GM19023 (cell line): Measurements from ENCODE around the gene NOTCH2.
"Not testable (repeated sequence)": the region's sequence is repeated elsewhere in the genome, so short reads cannot be mapped to it uniquely, and the experiment has no call there.

Experiments
- ATAC-seq: cut with Tn5 transposase; IDR thresholded peaks from one replicate; pipeline ENCODE4 v1.9.1; 2021; ENCODE audit warnings: mild to moderate bottlenecking, moderate library complexity; ENCODE audit not compliant: unreplicated experiment

The NOTCH2 gene

GRCh38 chr1:120069067-120069919 is at the start of gene NOTCH2:
NOTCH2 (minus strand) TSS chr1:120069662; CDS start chr1:120069406, 256 bp downstream.
- not testable (repeated sequence) for ATAC-seq

- peak; percentile 71 for ATAC-seq
Measured at GRCh38 chr1:120117371-120118177, 48.1 kb upstream of the NOTCH2 start.

GRCh38 chr1:120116094-120116493 is 46.6 kb upstream of the NOTCH2 start:
- ATAC-seq, result not testable (repeated sequence)

- not testable (repeated sequence) for ATAC-seq
Measured at GRCh38 chr1:120113134-120113533, 43.7 kb upstream of the NOTCH2 start.

- ATAC-seq, result not testable (repeated sequence)
Measured at GRCh38 chr1:120112212-120112611, 42.8 kb upstream of the NOTCH2 start.

- ATAC-seq, result not testable (repeated sequence)
Measured at GRCh38 chr1:120111771-120112170, 42.3 kb upstream of the NOTCH2 start.

- not testable (repeated sequence) for ATAC-seq
Measured at GRCh38 chr1:120111008-120111407, 41.5 kb upstream of the NOTCH2 start.

GRCh38 chr1:120109656-120110055 is 40.2 kb upstream of the NOTCH2 start:
- not testable (repeated sequence) for ATAC-seq

- not testable (repeated sequence) for ATAC-seq
Measured at GRCh38 chr1:120109180-120109579, 39.7 kb upstream of the NOTCH2 start.

- ATAC-seq, result not testable (repeated sequence)
Measured at GRCh38 chr1:120105288-120105687, 35.8 kb upstream of the NOTCH2 start.

- ATAC-seq, result not testable (repeated sequence)
Measured at GRCh38 chr1:120103768-120104167, 34.3 kb upstream of the NOTCH2 start.

GRCh38 chr1:120101593-120101992 is 32.1 kb upstream of the NOTCH2 start:
- ATAC-seq, result not testable (repeated sequence)

- not testable (repeated sequence) for ATAC-seq
Measured at GRCh38 chr1:120100590-120100989, 31.1 kb upstream of the NOTCH2 start.

- not testable (repeated sequence) for ATAC-seq
Measured at GRCh38 chr1:120098986-120099759, 29.7 kb upstream of the NOTCH2 start.

- not testable (repeated sequence) for ATAC-seq
Measured at GRCh38 chr1:120096981-120097545, 27.6 kb upstream of the NOTCH2 start.

GRCh38 chr1:120093548-120094181 is 24.2 kb upstream of the NOTCH2 start:
- ATAC-seq, result not testable (repeated sequence)

- ATAC-seq, result not testable (repeated sequence)
Measured at GRCh38 chr1:120092232-120093218, 23.1 kb upstream of the NOTCH2 start.

- ATAC-seq, result not testable (repeated sequence)
Measured at GRCh38 chr1:120090830-120091229, 21.4 kb upstream of the NOTCH2 start.

- not testable (repeated sequence) for ATAC-seq
Measured at GRCh38 chr1:120087959-120088358, 18.5 kb upstream of the NOTCH2 start.
